ENCODE data around the gene PDPK1. TPM values are rescaled to one million over a fixed set of nuclear protein-coding genes. Genes with fewer than 3 reads are reported as not detected.

The PDPK1 gene
- total RNA-seq, 2 donors from 2014 or later = 29.2 to 30.3 TPM

- 93 to 96% methylated on average over 26 to 27 of the region's 27 CpGs for WGBS, 2 experiments (ENCODE audit: insufficient coverage in 1 of 2, insufficient read length in 1 of 2)
- H3K9me3 Mint-ChIP-seq = no peaks in the 10 kb centered on the region
- H3K36me3 ChIP-seq (ENCODE audit: control insufficient read depth, insufficient read depth, low read length) = peaks cover 29% of the 10 kb centered on the region
- H3K4me1 Mint-ChIP-seq = no peaks in the 10 kb centered on the region
- peak; percentile 42 for DNase-seq
- no peak overlapping the region for H3K27ac Mint-ChIP-seq
- H3K9me3 ChIP-seq (ENCODE audit: control insufficient read depth, low read length) = no peaks in the 10 kb centered on the region
- H3K27me3 ChIP-seq (ENCODE audit: control insufficient read depth, insufficient read depth, low read length, poor library complexity, severe bottlenecking) = no peaks in the 10 kb centered on the region
- TF ChIP-seq CTCF (conservative IDR thresholded peaks at IDR 0.05) = no peak
- H3K36me3 Mint-ChIP-seq (ENCODE audit: low read depth) = peaks cover 26% of the 10 kb centered on the region
- no peak overlapping the region for H3K9ac ChIP-seq (ENCODE audit: extremely low read depth, low read length, poor library complexity, severe bottlenecking)
- no peak overlapping the region for H3K27ac ChIP-seq (ENCODE audit: low read depth, low read length)
- H3K4me3 ChIP-seq (ENCODE audit: low read length) = no peak overlapping the region
- no peaks in the 10 kb centered on the region for H3K27me3 Mint-ChIP-seq (ENCODE audit: insufficient read depth)
- H3K4me1 ChIP-seq (ENCODE audit: control insufficient read depth, insufficient read depth, low read length) = no peaks in the 10 kb centered on the region
- no peak overlapping the region for H3K4me3 Mint-ChIP-seq
These were observed 57.8 kb downstream of the PDPK1 start for GRCh38 chr16:2595393-2596205.

GRCh38 chr16:2596747-2597559 is 59.1 kb downstream of the PDPK1 start:
- Mint-ChIP-seq H3K27me3 (ENCODE audit: insufficient read depth) (no peaks in the 10 kb centered on the region), H3K27ac (no peak overlapping the region)
- peak; percentile 32 for DNase-seq

GRCh38 chr16:2597560-2597902 is 59.7 kb downstream of the PDPK1 start:
- H3K4me1 Mint-ChIP-seq = no peaks in the 10 kb centered on the region
- H3K9me3 Mint-ChIP-seq = no peaks in the 10 kb centered on the region
- H3K36me3 ChIP-seq (ENCODE audit: control insufficient read depth, insufficient read depth, low read length) = peaks cover 26% of the 10 kb centered on the region
- DNase-seq = peak; percentile 31
- no peak overlapping the region for H3K4me3 Mint-ChIP-seq
- peak overlapping the region; percentile 68 for H3K27ac ChIP-seq (ENCODE audit: low read depth, low read length)
- H3K9me3 ChIP-seq (ENCODE audit: control insufficient read depth, low read length) = no peaks in the 10 kb centered on the region
- H3K4me3 ChIP-seq (ENCODE audit: low read length) = no peak overlapping the region
- H3K27ac Mint-ChIP-seq = no peak overlapping the region
- H3K9ac ChIP-seq (ENCODE audit: extremely low read depth, low read length, poor library complexity, severe bottlenecking) = no peak overlapping the region
- peaks cover 24% of the 10 kb centered on the region for H3K36me3 Mint-ChIP-seq (ENCODE audit: low read depth)
- no peaks in the 10 kb centered on the region for H3K4me1 ChIP-seq (ENCODE audit: control insufficient read depth, insufficient read depth, low read length)
- TF ChIP-seq CTCF (conservative IDR thresholded peaks at IDR 0.05) = no peak
- WGBS, 2 experiments (ENCODE audit: insufficient coverage in 1 of 2, insufficient read length in 1 of 2) = 88 to 95% methylated on average over 8 to 22 of the region's 22 CpGs
- H3K27me3 ChIP-seq (ENCODE audit: control insufficient read depth, insufficient read depth, low read length, poor library complexity, severe bottlenecking) = no peaks in the 10 kb centered on the region
- H3K27me3 Mint-ChIP-seq (ENCODE audit: insufficient read depth) = no peaks in the 10 kb centered on the region

More at GRCh38 chr16:2596747-2597559, 59.1 kb downstream of the PDPK1 start:
- no peaks in the 10 kb centered on the region for H3K4me1 ChIP-seq (ENCODE audit: control insufficient read depth, insufficient read depth, low read length)
- H3K27ac ChIP-seq (ENCODE audit: low read depth, low read length) = no peak overlapping the region
- TF ChIP-seq CTCF (conservative IDR thresholded peaks at IDR 0.05) = no peak
- no peaks in the 10 kb centered on the region for H3K9me3 ChIP-seq (ENCODE audit: control insufficient read depth, low read length)
- Mint-ChIP-seq H3K9me3 (no peaks in the 10 kb centered on the region), H3K4me3 (no peak overlapping the region), H3K36me3 (ENCODE audit: low read depth) (peaks cover 24% of the 10 kb centered on the region), H3K4me1 (no peaks in the 10 kb centered on the region)
- 89 to 96% methylated on average over 11 to 24 of the region's 24 CpGs for WGBS, 2 experiments (ENCODE audit: insufficient coverage in 1 of 2, insufficient read length in 1 of 2)
- H3K4me3 ChIP-seq (ENCODE audit: low read length) = no peak overlapping the region
- H3K9ac ChIP-seq (ENCODE audit: extremely low read depth, low read length, poor library complexity, severe bottlenecking) = no peak overlapping the region
- no peaks in the 10 kb centered on the region for H3K27me3 ChIP-seq (ENCODE audit: control insufficient read depth, insufficient read depth, low read length, poor library complexity, severe bottlenecking)
- peaks cover 26% of the 10 kb centered on the region for H3K36me3 ChIP-seq (ENCODE audit: control insufficient read depth, insufficient read depth, low read length)
